KMS-11 (cell line): Measurements from ENCODE around the gene MTHFR.
"Not testable (repeated sequence)": the region's sequence is repeated elsewhere in the genome, so short reads cannot be mapped to it uniquely, and the experiment has no call there.

Source experiments
- H2AFZ ChIP-seq: fragments of 200-600 bp; sonication (generic); 2 replicates; pipeline ENCODE4 v1.6.1; 2016; ENCODE audit warnings: antibody characterized with exemption, mixed run types, low read depth
- H3K27ac ChIP-seq: fragments of 200-600 bp; sonication (generic); 2 replicates; pipeline ENCODE4 v1.6.1; 2016; ENCODE audit warnings: mild to moderate bottlenecking, mixed run types
- H3K27me3 ChIP-seq: fragments of 200-600 bp; sonication (generic); 2 replicates; pipeline ENCODE4 v1.6.1; 2017; ENCODE audit warnings: mild to moderate bottlenecking, low read depth, mixed run types, moderate library complexity; ENCODE audit not compliant: insufficient read depth
- H3K36me3 ChIP-seq: fragments of 200-600 bp; sonication (generic); 2 replicates; pipeline ENCODE4 v1.6.1; 2017; ENCODE audit warnings: mild to moderate bottlenecking, mixed run types; ENCODE audit not compliant: insufficient read depth
- H3K4me1 ChIP-seq: fragments of 200-600 bp; sonication (generic); 2 replicates; pipeline ENCODE4 v1.6.1; 2016; ENCODE audit warnings: mild to moderate bottlenecking, low read depth, mixed run types; ENCODE audit not compliant: poor library complexity, severe bottlenecking
- H3K4me2 ChIP-seq: fragments of 200-600 bp; sonication (generic); 2 replicates; pipeline ENCODE4 v1.7.0; 2016; ENCODE audit warnings: mild to moderate bottlenecking, mixed run types
- H3K4me3 ChIP-seq: fragments of 200-600 bp; sonication (generic); IDR thresholded peaks from 2 replicates; pipeline ENCODE4 v1.6.1; 2017; ENCODE audit warnings: low read depth, low read length, mixed read lengths; ENCODE audit not compliant: insufficient read depth
- H3K79me2 ChIP-seq: fragments of 200-600 bp; sonication (generic); 2 replicates; pipeline ENCODE4 v1.6.1; 2016; ENCODE audit warnings: low read depth, mixed run types; ENCODE audit not compliant: insufficient read depth
- H3K9ac ChIP-seq: fragments of 200-600 bp; sonication (generic); 2 replicates; pipeline ENCODE4 v1.6.1; 2016; ENCODE audit warnings: mild to moderate bottlenecking, mixed run types
- H4K20me1 ChIP-seq: fragments of 200-600 bp; sonication (generic); 2 replicates; pipeline ENCODE4 v1.6.1; 2016; ENCODE audit warnings: mild to moderate bottlenecking, mixed run types; ENCODE audit not compliant: insufficient read depth
- TF ChIP-seq, protein P1 (sequence below): fragments of 200-600 bp; sonication (generic); conservative IDR thresholded peaks from 2 replicates; pipeline ENCODE4 v1.6.1; 2017; ENCODE audit warnings: low read depth, mild to moderate bottlenecking, antibody characterized with exemption, low read length, moderate library complexity, mixed read lengths

Gene MTHFR

DNA sequence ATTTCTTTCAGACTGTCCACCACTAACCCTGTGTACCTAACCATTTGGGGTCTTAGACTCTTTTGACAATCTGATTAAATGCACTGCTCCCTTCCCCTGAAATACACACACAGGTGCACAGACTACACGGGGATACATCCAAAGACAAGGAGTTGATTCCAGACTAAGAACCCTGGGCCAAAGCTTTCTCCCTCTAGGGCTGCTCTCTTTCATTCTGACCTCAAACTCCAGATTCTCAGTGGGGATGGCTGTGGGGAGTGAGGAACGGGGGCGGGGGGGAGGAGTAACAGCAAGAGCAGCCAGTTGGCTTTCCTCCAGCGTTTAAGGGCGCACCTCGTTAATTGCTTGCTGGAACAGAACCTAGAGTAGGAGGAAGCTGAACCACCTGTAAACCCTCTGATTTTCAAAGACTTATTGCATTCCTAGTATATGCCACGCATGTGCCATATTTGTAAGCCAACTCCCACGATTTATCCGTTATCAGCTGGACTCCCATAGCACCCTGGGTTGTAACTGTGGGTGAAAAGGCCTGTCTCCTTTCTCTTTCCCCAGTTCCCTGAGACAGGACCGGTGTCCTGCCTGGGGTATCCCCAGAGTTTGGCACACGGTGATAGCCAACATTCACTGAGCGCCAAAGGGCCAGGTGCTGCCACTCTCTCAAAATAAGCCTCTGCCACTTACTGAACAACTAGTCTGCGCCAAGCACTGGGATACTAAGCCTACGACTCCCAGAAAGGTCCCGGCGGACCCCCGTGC lies 920 bp downstream of the MTHFR start:
- peak overlapping the region; percentile 92 for H2AFZ ChIP-seq
- H3K4me3 ChIP-seq, result peak overlapping the region; percentile 33
- peak overlapping the region; percentile 95 for H3K4me2 ChIP-seq
- H3K4me1 ChIP-seq, result peaks cover 40% of the 10 kb centered on the region
- TF ChIP-seq, protein P1, sequence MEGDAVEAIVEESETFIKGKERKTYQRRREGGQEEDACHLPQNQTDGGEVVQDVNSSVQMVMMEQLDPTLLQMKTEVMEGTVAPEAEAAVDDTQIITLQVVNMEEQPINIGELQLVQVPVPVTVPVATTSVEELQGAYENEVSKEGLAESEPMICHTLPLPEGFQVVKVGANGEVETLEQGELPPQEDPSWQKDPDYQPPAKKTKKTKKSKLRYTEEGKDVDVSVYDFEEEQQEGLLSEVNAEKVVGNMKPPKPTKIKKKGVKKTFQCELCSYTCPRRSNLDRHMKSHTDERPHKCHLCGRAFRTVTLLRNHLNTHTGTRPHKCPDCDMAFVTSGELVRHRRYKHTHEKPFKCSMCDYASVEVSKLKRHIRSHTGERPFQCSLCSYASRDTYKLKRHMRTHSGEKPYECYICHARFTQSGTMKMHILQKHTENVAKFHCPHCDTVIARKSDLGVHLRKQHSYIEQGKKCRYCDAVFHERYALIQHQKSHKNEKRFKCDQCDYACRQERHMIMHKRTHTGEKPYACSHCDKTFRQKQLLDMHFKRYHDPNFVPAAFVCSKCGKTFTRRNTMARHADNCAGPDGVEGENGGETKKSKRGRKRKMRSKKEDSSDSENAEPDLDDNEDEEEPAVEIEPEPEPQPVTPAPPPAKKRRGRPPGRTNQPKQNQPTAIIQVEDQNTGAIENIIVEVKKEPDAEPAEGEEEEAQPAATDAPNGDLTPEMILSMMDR, result no peak
- H3K9ac ChIP-seq, result peak overlapping the region; percentile 60; the same call in 1 of the 2 replicates
- H3K27ac ChIP-seq, result no peak overlapping the region
- no peaks in the 10 kb centered on the region for H4K20me1 ChIP-seq
- H3K27me3 ChIP-seq, result no peaks in the 10 kb centered on the region
- no peaks in the 10 kb centered on the region; the same call in 1 of the 2 replicates for H3K79me2 ChIP-seq
- H3K36me3 ChIP-seq, result no peaks in the 10 kb centered on the region

DNA sequence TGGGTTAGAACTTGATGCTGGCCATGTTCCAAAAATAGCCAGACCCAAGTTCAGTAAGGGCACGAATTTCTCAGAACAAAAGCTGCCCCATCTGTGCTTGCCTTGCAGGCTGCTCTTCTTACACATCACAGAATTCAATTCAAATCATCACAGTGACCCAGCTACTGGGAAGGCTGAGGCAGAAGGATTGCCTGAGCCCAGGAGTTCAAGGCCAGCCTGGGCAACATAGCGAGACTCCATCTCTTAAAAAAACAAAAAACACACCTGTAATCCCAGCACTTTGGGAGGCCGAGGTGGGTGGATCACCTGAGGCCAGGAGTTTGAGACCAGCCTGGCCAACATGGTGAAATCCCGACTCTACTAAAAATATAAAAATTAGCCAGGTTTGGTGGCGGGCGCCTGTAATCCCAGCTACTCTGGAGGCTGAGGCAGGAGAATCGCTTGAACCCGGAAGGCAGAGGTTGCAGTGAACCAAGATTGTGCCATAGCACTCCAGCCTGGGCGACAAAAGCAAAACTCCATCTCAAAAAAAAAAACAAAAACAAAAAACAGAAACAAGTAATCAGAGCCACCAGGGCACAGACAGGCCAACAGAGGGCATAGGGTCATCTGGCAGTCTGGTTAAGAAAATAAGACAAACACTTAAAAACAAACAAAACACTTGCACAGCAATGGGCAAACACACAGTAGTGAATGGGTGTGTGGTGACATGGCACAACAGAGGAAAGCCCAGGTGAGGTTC lies 1.7 kb downstream of the MTHFR start:
- H3K4me1 ChIP-seq, result peaks cover 40% of the 10 kb centered on the region
- H3K4me3 ChIP-seq, H2AFZ ChIP-seq, H3K9ac ChIP-seq, H3K27ac ChIP-seq, H3K79me2 ChIP-seq, H3K27me3 ChIP-seq, H4K20me1 ChIP-seq, H3K36me3 ChIP-seq: not testable (repeated sequence)
- H3K4me2 ChIP-seq, result peak overlapping the region; percentile 95

DNA sequence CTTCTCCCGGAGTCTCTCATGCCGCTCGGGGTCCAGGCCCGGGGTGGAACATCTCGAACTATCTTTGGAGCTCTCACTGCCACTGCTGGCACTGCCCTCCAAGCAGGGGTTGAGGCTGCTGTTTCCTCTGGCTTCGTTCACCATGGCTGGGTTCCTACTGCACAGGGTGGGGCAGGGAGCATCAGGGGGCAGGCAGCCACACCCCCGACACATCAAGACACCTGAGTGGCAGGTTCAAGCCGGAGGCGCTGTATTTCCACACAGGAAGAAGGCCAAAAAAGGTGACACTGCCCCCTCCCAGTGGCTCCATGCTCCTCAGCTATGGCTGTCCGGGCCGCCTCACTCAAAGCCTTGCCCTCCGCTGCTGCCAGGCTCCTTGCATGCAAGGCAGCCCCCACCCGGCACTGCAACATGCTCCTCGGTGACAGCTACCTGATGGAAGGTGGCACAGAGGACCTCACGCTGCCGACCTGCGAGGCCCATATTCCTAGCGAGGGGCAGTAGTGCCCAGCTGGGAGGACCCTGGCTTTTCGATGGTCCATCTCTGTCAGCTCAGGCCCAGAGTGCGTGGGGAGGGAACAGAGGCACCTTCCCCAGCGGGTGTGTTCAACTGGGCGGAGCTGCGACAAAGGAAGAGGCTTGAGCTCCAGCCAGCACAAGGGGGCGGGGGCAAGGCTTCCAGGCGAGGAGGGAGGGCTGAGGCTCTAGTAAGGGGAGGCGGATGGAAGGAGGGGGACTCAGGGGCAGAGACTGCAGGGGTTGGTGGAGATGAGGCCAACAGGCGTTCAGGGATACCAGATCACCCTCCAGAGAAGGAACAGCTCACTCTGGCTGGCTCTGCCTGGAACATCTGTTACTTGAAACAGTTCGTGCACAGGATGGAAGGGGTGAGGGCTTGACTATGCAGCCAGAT lies 2.5 kb downstream of the MTHFR start:
- TF ChIP-seq, protein P1, result no peak
- Histone ChIP-seq H3K79me2 (no peaks in the 10 kb centered on the region), H3K4me2 (peak overlapping the region; percentile 95), H3K27ac (no peak overlapping the region), H4K20me1 (no peaks in the 10 kb centered on the region), H2AFZ (no peak overlapping the region), H3K4me1 (peaks cover 33% of the 10 kb centered on the region), H3K9ac (no peak overlapping the region), H3K36me3 (no peaks in the 10 kb centered on the region), H3K4me3 (no peak overlapping the region), H3K27me3 (no peaks in the 10 kb centered on the region)

DNA sequence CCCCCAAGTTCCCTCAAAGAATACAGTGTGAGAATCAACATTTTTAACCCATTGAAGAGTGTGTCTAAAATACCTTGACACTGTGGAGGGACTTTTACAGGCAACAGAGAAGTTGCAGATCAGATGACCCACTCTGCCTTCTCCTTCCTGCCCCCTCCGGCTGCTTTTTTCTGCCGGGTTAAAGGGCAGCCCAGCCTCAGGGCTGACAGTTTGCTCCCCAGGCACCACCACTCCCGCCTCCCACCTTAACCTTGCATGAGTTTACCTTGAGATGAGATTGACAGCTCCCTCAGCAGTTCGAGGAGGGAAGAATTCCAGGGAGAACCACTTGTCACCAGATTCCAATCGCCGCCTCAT lies 3.2 kb downstream of the MTHFR start:
- H3K4me3 ChIP-seq, result no peak overlapping the region
- no peak overlapping the region for H3K27ac ChIP-seq
- no peaks in the 10 kb centered on the region for H3K79me2 ChIP-seq
- no peaks in the 10 kb centered on the region for H3K36me3 ChIP-seq
- H2AFZ ChIP-seq, result no peak overlapping the region
- no peak overlapping the region for H3K9ac ChIP-seq
- no peak overlapping the region for H3K4me2 ChIP-seq
- H4K20me1 ChIP-seq, result no peaks in the 10 kb centered on the region
- H3K27me3 ChIP-seq, result no peaks in the 10 kb centered on the region
- TF ChIP-seq, protein P1, result no peak
- peaks cover 28% of the 10 kb centered on the region for H3K4me1 ChIP-seq
